Smooth muscle cell (in vitro differentiated cells): ENCODE data around the gene MAGI2. TPM values are rescaled to one million over a fixed set of nuclear protein-coding genes. Genes with fewer than 3 reads are reported as not detected.

Experiments used
- DNase-seq: peaks from one replicate; lab custom pipeline; 2025; ENCODE audit not compliant: unreplicated experiment; lab: John Stamatoyannopoulos, UW
- H2AFZ ChIP-seq: fragments of 200-600 bp; sonication (generic); 2 replicates; pipeline ENCODE4 v1.6.0; 2016; ENCODE audit warnings: antibody characterized with exemption, low read depth, mild to moderate bottlenecking
- H3F3A ChIP-seq: fragments of 200-600 bp; sonication (generic); 2 replicates; pipeline ENCODE4 v1.6.0; 2017; ENCODE audit warnings: antibody characterized with exemption, low read depth
- H3K27ac ChIP-seq: fragments of 200-600 bp; sonication (generic); 2 replicates; pipeline ENCODE4 v1.5.1; 2016; ENCODE audit warnings: low read depth, mild to moderate bottlenecking
- H3K27me3 ChIP-seq: fragments of 200-600 bp; sonication (generic); 2 replicates; pipeline ENCODE4 v1.6.1; 2016; ENCODE audit warnings: low read depth, mild to moderate bottlenecking
- H3K36me3 ChIP-seq: fragments of 200-600 bp; sonication (generic); 2 replicates; pipeline ENCODE4 v1.5.1; 2016; ENCODE audit warnings: low read depth
- H3K4me1 ChIP-seq: fragments of 200-600 bp; sonication (generic); 2 replicates; pipeline ENCODE4 v1.5.1; 2016; ENCODE audit warnings: low read depth
- H3K4me2 ChIP-seq: fragments of 200-600 bp; sonication (generic); 2 replicates; pipeline ENCODE4 v1.6.0; 2016; ENCODE audit warnings: mild to moderate bottlenecking
- H3K4me3 ChIP-seq: fragments of 200-600 bp; sonication (generic); 2 replicates; pipeline ENCODE4 v1.5.1; 2016; ENCODE audit warnings: mild to moderate bottlenecking
- H3K79me2 ChIP-seq: fragments of 200-600 bp; sonication (generic); 2 replicates; pipeline ENCODE4 v1.6.0; 2016; ENCODE audit warnings: low read depth, mild to moderate bottlenecking
- H3K9ac ChIP-seq: fragments of 200-600 bp; sonication (generic); 2 replicates; pipeline ENCODE4 v1.6.0; 2016; ENCODE audit warnings: low read depth
- H3K9me3 ChIP-seq: fragments of 200-600 bp; sonication (generic); replicated peaks from 2 replicates; pipeline ENCODE4 v1.5.1; 2016; ENCODE audit warnings: low read depth
- H4K20me1 ChIP-seq: fragments of 200-600 bp; sonication (generic); 2 replicates; pipeline ENCODE4 v1.6.0; 2016; ENCODE audit warnings: low read depth
- CTCF ChIP-seq: fragments of 200-600 bp; sonication (generic); IDR thresholded peaks from 2 replicates; pipeline ENCODE4 v1.5.1; 2017; ENCODE audit warnings: borderline replicate concordance, mild to moderate bottlenecking, antibody characterized with exemption; ENCODE audit not compliant: insufficient read depth, poor library complexity, severe bottlenecking
- WGBS: methylation state at CpG from one replicate; pipeline ENCODE4 v1.1.7; 2016; ENCODE audit warnings: low lambda C conversion rate; 5-methylcytosine and 5-hydroxymethylcytosine counted together
- polyA plus RNA-seq: library from polyadenylated mRNA; unstranded; fragments of >200 nt; fragmentation: Nextera tagmentation; extraction: Ambion mirVana; gene quantifications from 2 replicates; pipeline ENCODE4 v1.2.1, GENCODE V29; 2016
- total RNA-seq: library from RNA; depleted of rRNA; stranded (reverse); fragments of >200 nt; gene quantifications from 2 replicates; pipeline ENCODE4 v1.2.3, GENCODE V29; 2014

Gene MAGI2
- total and polyA plus RNA-seq, 2 experiments from 2014 or later: 3.4 to 10.7 TPM

DNA sequence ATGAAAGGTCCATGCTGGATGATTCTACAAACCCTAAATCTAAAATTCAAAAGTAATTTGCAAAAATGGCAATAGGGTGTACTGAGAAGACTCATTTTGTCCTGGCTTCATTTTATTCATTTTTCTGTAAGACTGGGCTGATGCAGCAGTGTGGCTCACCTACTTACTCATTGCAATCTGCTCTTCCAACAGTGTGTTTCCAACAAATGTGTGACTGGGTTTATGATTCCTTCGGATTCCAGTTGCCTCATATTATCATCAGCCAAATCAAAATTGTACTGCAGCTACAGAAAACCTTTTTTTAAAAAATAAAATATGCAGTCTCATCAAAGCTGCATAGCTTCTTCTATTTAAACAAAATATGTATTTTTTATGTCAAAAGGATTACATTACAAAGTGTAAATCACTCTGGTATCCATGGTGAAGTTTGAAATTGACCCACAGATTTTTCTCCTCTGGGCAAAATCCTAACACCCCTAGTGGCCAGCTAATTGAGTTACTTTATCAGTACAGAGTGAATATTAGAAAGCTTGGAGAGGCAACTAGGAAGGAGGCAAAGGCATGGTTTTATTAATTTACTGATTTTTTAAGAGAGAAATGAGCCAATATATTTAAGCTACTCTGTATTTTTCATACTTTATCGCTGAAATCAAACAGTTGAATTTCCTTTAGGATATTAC lies 390.3 kb downstream of the MAGI2 start:
- no peak overlapping the region for H3K4me2 ChIP-seq
- no peaks in the 10 kb centered on the region for H4K20me1 ChIP-seq
- H2AFZ ChIP-seq: no peak overlapping the region
- H3K27me3 ChIP-seq: no peaks in the 10 kb centered on the region
- H3K79me2 ChIP-seq: no peaks in the 10 kb centered on the region
- no peaks in the 10 kb centered on the region for H3F3A ChIP-seq
- H3K9ac ChIP-seq: no peak overlapping the region
- H3K9me3 ChIP-seq: no peaks in the 10 kb centered on the region
- no peak for TF ChIP-seq CTCF
- 83% methylated on average over 2 of the region's 2 CpGs for WGBS
- H3K36me3 ChIP-seq: no peaks in the 10 kb centered on the region
- no peaks in the 10 kb centered on the region for H3K4me1 ChIP-seq
- H3K4me3 ChIP-seq: no peak overlapping the region
- H3K27ac ChIP-seq: no peak overlapping the region
- no peak for DNase-seq

- no peaks in the 10 kb centered on the region for H3K4me1 ChIP-seq
- H3K9ac ChIP-seq: no peak overlapping the region
- H3F3A ChIP-seq: no peaks in the 10 kb centered on the region
- no peaks in the 10 kb centered on the region for H4K20me1 ChIP-seq
- H3K4me2 ChIP-seq: no peak overlapping the region
- no peaks in the 10 kb centered on the region for H3K9me3 ChIP-seq
- no peak overlapping the region for H2AFZ ChIP-seq
- H3K4me3 ChIP-seq: no peak overlapping the region
- no peaks in the 10 kb centered on the region for H3K79me2 ChIP-seq
- DNase-seq: no peak
- H3K27ac ChIP-seq: no peak overlapping the region
- WGBS: 92% methylated on average over 3 of the region's 3 CpGs
- TF ChIP-seq CTCF: no peak
- no peaks in the 10 kb centered on the region for H3K27me3 ChIP-seq
- H3K36me3 ChIP-seq: no peaks in the 10 kb centered on the region
These were observed 393.0 kb downstream of the MAGI2 start for GRCh38 chr7:79060498-79060897.

GRCh38 chr7:79055722-79056415 lies 397.6 kb downstream of the MAGI2 start:
- Histone ChIP-seq H3K27ac (no peak overlapping the region), H3K9ac (no peak overlapping the region), H3F3A (no peaks in the 10 kb centered on the region), H2AFZ (no peak overlapping the region), H3K4me2 (no peak overlapping the region), H3K36me3 (no peaks in the 10 kb centered on the region), H4K20me1 (no peaks in the 10 kb centered on the region), H3K4me3 (no peak overlapping the region), H3K9me3 (no peaks in the 10 kb centered on the region), H3K4me1 (no peaks in the 10 kb centered on the region), H3K27me3 (no peaks in the 10 kb centered on the region), H3K79me2 (no peaks in the 10 kb centered on the region)
- DNase-seq: no peak
- TF ChIP-seq CTCF: no peak
- 73% methylated on average over 6 of the region's 6 CpGs for WGBS
